CD14-positive monocyte (primary cell): ENCODE measurements around the gene KCNK3. TPM values are rescaled to one million over a fixed set of nuclear protein-coding genes. Genes with fewer than 3 reads are reported as not detected.

ENCODE experiments used
- DNase-seq, 3 donors: peaks; one replicate each; pipeline ENCODE4 v3.0.0-alpha.2; 2011 to 2022
- H2AFZ ChIP-seq: 2 replicates; pipeline ENCODE4 v1.6.0; 2012; ENCODE audit warnings: mild to moderate bottlenecking, low read depth, low read length, inconsistent platforms; ENCODE audit not compliant: insufficient read depth, poor library complexity, severe bottlenecking
- H3K27ac ChIP-seq, 2 donors: 1 replicate in 1 of 2; 2 replicates in 1 of 2; pipeline ENCODE4 v1.5.1; 2012 to 2013; ENCODE audit warnings: low read length in 2 of 2, control low read depth in 1 of 2, inconsistent platforms in 1 of 2, low read depth in 1 of 2, mild to moderate bottlenecking in 1 of 2
- H3K27me3 ChIP-seq, 2 donors: one replicate each; pipeline versions ENCODE4 v1.6.0 to v1.6.1; 2011 to 2013; ENCODE audit warnings: low read length in 2 of 2; ENCODE audit not compliant: control insufficient read depth in 2 of 2, insufficient read depth in 2 of 2
- H3K36me3 ChIP-seq, 2 donors: replicated peaks in 1 of 2; 1 replicate in 1 of 2; 2 replicates in 1 of 2; pipeline versions ENCODE4 v1.5.1 to v1.6.1; 2012 to 2013; ENCODE audit warnings: low read length in 2 of 2, control low read depth in 1 of 2, inconsistent platforms in 1 of 2, mild to moderate bottlenecking in 1 of 2; ENCODE audit not compliant: insufficient read depth in 2 of 2, control insufficient read depth in 1 of 2
- H3K4me1 ChIP-seq, 2 donors: 1 replicate in 1 of 2; 2 replicates in 1 of 2; pipeline versions ENCODE4 v1.5.1 to v1.6.1; 2012 to 2013; ENCODE audit warnings: low read length in 2 of 2, control low read depth in 1 of 2, inconsistent platforms in 1 of 2, mild to moderate bottlenecking in 1 of 2, moderate library complexity in 1 of 2; ENCODE audit not compliant: insufficient read depth in 2 of 2, control insufficient read depth in 1 of 2
- H3K4me2 ChIP-seq: replicated peaks from 2 replicates; pipeline ENCODE3; 2012; ENCODE audit warnings: low read length, moderate library complexity, mild to moderate bottlenecking; ENCODE audit not compliant: poor library complexity, severe bottlenecking; ENCODE audit errors: extremely low read depth
- H3K4me3 ChIP-seq, 3 experiments: fragments of 200-600 bp in 1 of 3; sonication (generic) in 1 of 3; replicated peaks in 1 of 3; 1 replicate in 2 of 3; 2 replicates in 1 of 3; pipeline ENCODE4 v1.5.1; 2011 to 2013; ENCODE audit warnings: low read length in 3 of 3, mild to moderate bottlenecking in 3 of 3, control low read depth in 2 of 3, low read depth in 2 of 3, inconsistent platforms in 1 of 3, moderate library complexity in 1 of 3
- H3K79me2 ChIP-seq: 2 replicates; pipeline ENCODE4 v1.6.0; 2012; ENCODE audit warnings: mild to moderate bottlenecking, control low read depth, inconsistent platforms, low read length, moderate library complexity; ENCODE audit not compliant: insufficient read depth
- H3K9ac ChIP-seq: 2 replicates; pipeline ENCODE4 v1.6.0; 2017; ENCODE audit warnings: low read length, mild to moderate bottlenecking; ENCODE audit not compliant: insufficient read depth, poor library complexity, severe bottlenecking
- H3K9me3 ChIP-seq, 2 donors: replicated peaks in 1 of 2; 1 replicate in 1 of 2; 2 replicates in 1 of 2; pipeline versions ENCODE4 v1.5.1 to v1.6.1; 2012 to 2013; ENCODE audit warnings: low read length in 2 of 2, control low read depth in 1 of 2; ENCODE audit not compliant: control insufficient read depth in 1 of 2, insufficient read depth in 1 of 2
- H4K20me1 ChIP-seq: 2 replicates; pipeline ENCODE4 v1.6.0; 2012; ENCODE audit warnings: mild to moderate bottlenecking, low read length, control low read depth, moderate library complexity; ENCODE audit not compliant: insufficient read depth
- H3K27ac Mint-ChIP-seq, 7 donors: one replicate each; pipeline ENCODE4 v1.8.0; 2020; ENCODE audit warnings: mild to moderate bottlenecking in 7 of 7, mixed read lengths in 7 of 7, moderate library complexity in 6 of 7, inconsistent platforms in 2 of 7
- H3K27me3 Mint-ChIP-seq, 3 donors: one replicate each; pipeline ENCODE4 v1.8.0; 2021 to 2022; ENCODE audit warnings: low read depth in 3 of 3, mild to moderate bottlenecking in 3 of 3, mixed read lengths in 3 of 3, moderate library complexity in 3 of 3, inconsistent platforms in 1 of 3
- H3K36me3 Mint-ChIP-seq, 2 donors: one replicate each; pipeline ENCODE4 v1.8.0; 2020; ENCODE audit warnings: mixed read lengths in 2 of 2, inconsistent platforms in 1 of 2, mild to moderate bottlenecking in 1 of 2
- H3K4me1 Mint-ChIP-seq: one replicate; pipeline ENCODE4 v1.8.0; 2020; ENCODE audit warnings: mild to moderate bottlenecking, mixed read lengths
- H3K4me3 Mint-ChIP-seq, 2 donors: one replicate each; pipeline ENCODE4 v1.8.0; 2020; ENCODE audit warnings: mild to moderate bottlenecking in 2 of 2, mixed read lengths in 2 of 2, moderate library complexity in 1 of 2
- H3K9me3 Mint-ChIP-seq, 7 donors: one replicate each; pipeline ENCODE4 v1.8.0; 2020 to 2022; ENCODE audit warnings: mixed read lengths in 7 of 7, mild to moderate bottlenecking in 6 of 7, moderate library complexity in 6 of 7, inconsistent platforms in 2 of 7
- WGBS: methylation state at CpG from one replicate; pipeline ENCODE4 v1.1.5; 2013; ENCODE audit warnings: missing lambda C conversion rate; ENCODE audit not compliant: insufficient coverage; 5-methylcytosine and 5-hydroxymethylcytosine counted together
- intact Hi-C, 2 donors: fragments of 100-400 bp; cut with micrococcal nuclease; formaldehyde crosslinking; loops; one replicate each; pipeline versions ENCODE4 v1.15.0 to v1.15.1; 2023
- polyA plus RNA-seq, 3 donors: library from polyadenylated mRNA; depleted of rRNA in 1 of 3; unstranded in 2 of 3; stranded (reverse) in 1 of 3; fragments of 300-500 nt in 2 of 3; fragments of >200 nt in 1 of 3; fragmentation: Illumina TruSeq in 2 of 3; gene quantifications; 1 replicate in 2 of 3; 2 replicates in 1 of 3; pipeline ENCODE4 v1.2.3, GENCODE V29; 2012 to 2021
- TF ChIP-seq, protein P1 (sequence below): fragments of 200-600 bp; IDR thresholded peaks from one replicate; pipeline ENCODE4 v1.8.0; 2022; ENCODE audit warnings: antibody characterized with exemption, mild to moderate bottlenecking

The KCNK3 gene
- polyA plus RNA-seq, 3 donors: not detected

DNA sequence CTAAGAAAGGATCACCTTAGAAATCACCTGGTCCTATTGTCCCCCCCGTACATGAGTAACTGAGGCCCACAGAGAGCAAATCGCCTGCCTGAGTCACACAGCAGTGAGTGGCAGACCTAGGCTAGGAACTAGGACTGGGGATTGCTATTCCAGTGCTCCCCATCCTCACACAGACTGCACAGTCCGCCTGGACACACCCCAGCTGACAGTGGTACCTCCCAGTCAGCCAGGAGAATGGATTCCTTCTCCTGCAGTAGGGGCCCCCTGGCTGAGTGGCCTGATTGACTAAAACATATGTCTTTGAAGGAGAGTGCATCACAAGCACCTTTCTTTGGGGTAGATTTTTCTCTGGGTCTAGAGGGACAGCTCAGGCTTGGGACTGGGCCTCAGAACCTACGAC, 39.2 kb downstream of the KCNK3 start:
- peaks cover 0 to 4% of the 10 kb centered on the region in 2 donors for H3K4me1 ChIP-seq
- peaks cover 14 to 32% (median 27%) of the 10 kb centered on the region in 3 donors for H3K27me3 Mint-ChIP-seq
- TF ChIP-seq, protein P1, sequence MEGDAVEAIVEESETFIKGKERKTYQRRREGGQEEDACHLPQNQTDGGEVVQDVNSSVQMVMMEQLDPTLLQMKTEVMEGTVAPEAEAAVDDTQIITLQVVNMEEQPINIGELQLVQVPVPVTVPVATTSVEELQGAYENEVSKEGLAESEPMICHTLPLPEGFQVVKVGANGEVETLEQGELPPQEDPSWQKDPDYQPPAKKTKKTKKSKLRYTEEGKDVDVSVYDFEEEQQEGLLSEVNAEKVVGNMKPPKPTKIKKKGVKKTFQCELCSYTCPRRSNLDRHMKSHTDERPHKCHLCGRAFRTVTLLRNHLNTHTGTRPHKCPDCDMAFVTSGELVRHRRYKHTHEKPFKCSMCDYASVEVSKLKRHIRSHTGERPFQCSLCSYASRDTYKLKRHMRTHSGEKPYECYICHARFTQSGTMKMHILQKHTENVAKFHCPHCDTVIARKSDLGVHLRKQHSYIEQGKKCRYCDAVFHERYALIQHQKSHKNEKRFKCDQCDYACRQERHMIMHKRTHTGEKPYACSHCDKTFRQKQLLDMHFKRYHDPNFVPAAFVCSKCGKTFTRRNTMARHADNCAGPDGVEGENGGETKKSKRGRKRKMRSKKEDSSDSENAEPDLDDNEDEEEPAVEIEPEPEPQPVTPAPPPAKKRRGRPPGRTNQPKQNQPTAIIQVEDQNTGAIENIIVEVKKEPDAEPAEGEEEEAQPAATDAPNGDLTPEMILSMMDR: no peak
- no peaks in the 10 kb centered on the region for H3K4me1 Mint-ChIP-seq
- no peaks in the 10 kb centered on the region for H3K36me3 ChIP-seq
- intact Hi-C loops: no loop called here
- H3K79me2 ChIP-seq: no peaks in the 10 kb centered on the region
- H3K27me3 ChIP-seq: peaks cover 0 to 26% of the 10 kb centered on the region in 2 donors
- H3K27ac Mint-ChIP-seq: no peak overlapping the region
- H3K36me3 Mint-ChIP-seq: no peaks in the 10 kb centered on the region
- WGBS: 93% methylated on average over 4 of the region's 4 CpGs
- no peak overlapping the region for H3K9ac ChIP-seq
- H3K4me3 Mint-ChIP-seq: no peak overlapping the region
- no peak overlapping the region for H3K4me2 ChIP-seq
- no peak overlapping the region for H2AFZ ChIP-seq
- H3K9me3 Mint-ChIP-seq: peaks cover 0 to 5% (median 0%) of the 10 kb centered on the region in 7 donors
- H4K20me1 ChIP-seq: no peaks in the 10 kb centered on the region
- H3K9me3 ChIP-seq: no peaks in the 10 kb centered on the region
- H3K27ac ChIP-seq: no peak overlapping the region
- DNase-seq: no peak
- no peak overlapping the region for H3K4me3 ChIP-seq

DNA sequence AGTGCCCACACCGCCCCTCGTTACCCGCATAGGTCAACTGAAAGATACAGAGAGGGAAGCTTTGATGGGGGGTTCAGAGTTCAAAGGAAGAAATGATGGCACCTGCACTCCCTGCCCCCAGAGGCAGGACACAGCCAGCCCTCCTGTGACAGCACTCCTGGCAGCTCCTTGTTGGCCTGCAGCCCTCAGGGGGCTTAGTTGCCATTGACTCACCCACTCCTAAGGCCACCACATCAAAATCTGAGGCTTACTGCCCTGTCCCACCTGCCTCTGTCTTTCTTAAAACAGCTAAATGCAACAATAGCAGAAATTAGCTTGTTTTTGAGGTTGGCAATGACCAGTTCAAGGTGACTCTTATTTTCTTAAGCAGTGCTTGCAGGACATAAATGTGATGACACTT, 39.9 kb downstream of the KCNK3 start:
- TF ChIP-seq, protein P1: no peak
- Histone ChIP-seq H4K20me1 (no peaks in the 10 kb centered on the region), H3K9me3 (no peaks in the 10 kb centered on the region), H3K4me2 (no peak overlapping the region), H3K36me3 (no peaks in the 10 kb centered on the region), H3K27me3 (peaks cover 0 to 20% of the 10 kb centered on the region in 2 donors), H3K9ac (no peak overlapping the region), H3K4me3 (no peak overlapping the region), H2AFZ (no peak overlapping the region), H3K27ac (no peak overlapping the region), H3K79me2 (no peaks in the 10 kb centered on the region), H3K4me1 (peaks cover 0 to 4% of the 10 kb centered on the region in 2 donors)
- H3K4me1 Mint-ChIP-seq: no peaks in the 10 kb centered on the region
- H3K27me3 Mint-ChIP-seq: peaks cover 18 to 33% (median 31%) of the 10 kb centered on the region in 3 donors
- peaks cover 0 to 5% (median 0%) of the 10 kb centered on the region in 7 donors for H3K9me3 Mint-ChIP-seq
- intact Hi-C loops: no loop called here
- H3K36me3 Mint-ChIP-seq: no peaks in the 10 kb centered on the region
- H3K27ac Mint-ChIP-seq: no peak overlapping the region
- WGBS: 100% methylated on average over 3 of the region's 3 CpGs
- DNase-seq: no peak
- H3K4me3 Mint-ChIP-seq: no peak overlapping the region
